ENCODE measurements around the gene FSHR. TPM values are rescaled to one million over a fixed set of nuclear protein-coding genes. Genes with fewer than 3 reads are reported as not detected.

Gene FSHR
- total RNA-seq, 1 experiment from 2014 or later = not detected

GRCh38 chr2:48954935-48955334 is 199.4 kb downstream of the FSHR start:
- Histone ChIP-seq H4K20me1 (ENCODE audit: low read length) (no peaks in the 10 kb centered on the region), H3K9me2 (replicated peaks; ENCODE audit: low read length) (no peaks in the 10 kb centered on the region), H3K79me2 (ENCODE audit: low read length) (no peaks in the 10 kb centered on the region), H2AFZ (ENCODE audit: low read length) (no peak overlapping the region), H3K36me3 (ENCODE audit: low read depth, low read length) (no peaks in the 10 kb centered on the region), H3F3A (ENCODE audit: low read length, unreplicated experiment) (no peaks in the 10 kb centered on the region), H3K4me2 (ENCODE audit: low read length) (no peak overlapping the region), H3K27me3 (ENCODE audit: low read length) (no peaks in the 10 kb centered on the region), H3K9ac (ENCODE audit: low read length) (no peak overlapping the region), H3K4me1 (ENCODE audit: insufficient read depth, low read length) (no peaks in the 10 kb centered on the region), H3K9me3 (ENCODE audit: low read length) (no peaks in the 10 kb centered on the region), H3K27ac (ENCODE audit: low read length) (no peak overlapping the region), H3K4me3 (ENCODE audit: low read length) (no peak overlapping the region)
- intact Hi-C loops (cut with micrococcal nuclease) = no loop called here
- TF ChIP-seq EZH2phosphoT487 (IDR thresholded peaks at IDR 0.05; ENCODE audit: borderline replicate concordance, low read length) (no peak), EZH2 (IDR thresholded peaks at IDR 0.05; ENCODE audit: low read length, unreplicated experiment) (no peak)
- TF ChIP-seq, protein P1, sequence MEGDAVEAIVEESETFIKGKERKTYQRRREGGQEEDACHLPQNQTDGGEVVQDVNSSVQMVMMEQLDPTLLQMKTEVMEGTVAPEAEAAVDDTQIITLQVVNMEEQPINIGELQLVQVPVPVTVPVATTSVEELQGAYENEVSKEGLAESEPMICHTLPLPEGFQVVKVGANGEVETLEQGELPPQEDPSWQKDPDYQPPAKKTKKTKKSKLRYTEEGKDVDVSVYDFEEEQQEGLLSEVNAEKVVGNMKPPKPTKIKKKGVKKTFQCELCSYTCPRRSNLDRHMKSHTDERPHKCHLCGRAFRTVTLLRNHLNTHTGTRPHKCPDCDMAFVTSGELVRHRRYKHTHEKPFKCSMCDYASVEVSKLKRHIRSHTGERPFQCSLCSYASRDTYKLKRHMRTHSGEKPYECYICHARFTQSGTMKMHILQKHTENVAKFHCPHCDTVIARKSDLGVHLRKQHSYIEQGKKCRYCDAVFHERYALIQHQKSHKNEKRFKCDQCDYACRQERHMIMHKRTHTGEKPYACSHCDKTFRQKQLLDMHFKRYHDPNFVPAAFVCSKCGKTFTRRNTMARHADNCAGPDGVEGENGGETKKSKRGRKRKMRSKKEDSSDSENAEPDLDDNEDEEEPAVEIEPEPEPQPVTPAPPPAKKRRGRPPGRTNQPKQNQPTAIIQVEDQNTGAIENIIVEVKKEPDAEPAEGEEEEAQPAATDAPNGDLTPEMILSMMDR (conservative IDR thresholded peaks at IDR 0.05; ENCODE audit: low read depth, low read length) = no peak
- DNase-seq (no peak), ATAC-seq (no peak)
- ChIA-PET CTCF (no interaction called here), POLR2A (ENCODE audit: unreplicated experiment) (no interaction called here)
- no TSS peak for BruUV-seq (replicated peaks)

GRCh38 chr2:48954311-48954710 is 200.0 kb downstream of the FSHR start:
- Histone ChIP-seq H3K9me3 (ENCODE audit: low read length) (no peaks in the 10 kb centered on the region), H3K4me2 (ENCODE audit: low read length) (no peak overlapping the region), H3K27me3 (ENCODE audit: low read length) (no peaks in the 10 kb centered on the region), H4K20me1 (ENCODE audit: low read length) (no peaks in the 10 kb centered on the region), H3K36me3 (ENCODE audit: low read depth, low read length) (no peaks in the 10 kb centered on the region), H3F3A (ENCODE audit: low read length, unreplicated experiment) (no peaks in the 10 kb centered on the region), H3K9me2 (replicated peaks; ENCODE audit: low read length) (no peaks in the 10 kb centered on the region), H3K79me2 (ENCODE audit: low read length) (no peaks in the 10 kb centered on the region), H3K4me1 (ENCODE audit: insufficient read depth, low read length) (no peaks in the 10 kb centered on the region), H3K4me3 (ENCODE audit: low read length) (no peak overlapping the region), H3K9ac (ENCODE audit: low read length) (no peak overlapping the region), H3K27ac (ENCODE audit: low read length) (no peak overlapping the region), H2AFZ (ENCODE audit: low read length) (no peak overlapping the region)
- ChIA-PET CTCF (no interaction called here), POLR2A (ENCODE audit: unreplicated experiment) (no interaction called here)
- no TSS peak for BruUV-seq (replicated peaks)
- DNase-seq (no peak), ATAC-seq (no peak)
- intact Hi-C loops (cut with micrococcal nuclease) = no loop called here
- TF ChIP-seq EZH2 (IDR thresholded peaks at IDR 0.05; ENCODE audit: low read length, unreplicated experiment) = no peak
- no peak for TF ChIP-seq EZH2phosphoT487 (IDR thresholded peaks at IDR 0.05; ENCODE audit: borderline replicate concordance, low read length)
- TF ChIP-seq, protein P1 (conservative IDR thresholded peaks at IDR 0.05; ENCODE audit: low read depth, low read length) = no peak

- Histone ChIP-seq H3K9ac (ENCODE audit: low read length) (no peak overlapping the region), H3K79me2 (ENCODE audit: low read length) (no peaks in the 10 kb centered on the region), H3K4me2 (ENCODE audit: low read length) (no peak overlapping the region), H3K27me3 (ENCODE audit: low read length) (no peaks in the 10 kb centered on the region), H3K4me3 (ENCODE audit: low read length) (no peak overlapping the region), H3K9me2 (replicated peaks; ENCODE audit: low read length) (no peaks in the 10 kb centered on the region), H3F3A (ENCODE audit: low read length, unreplicated experiment) (no peaks in the 10 kb centered on the region), H3K9me3 (ENCODE audit: low read length) (no peaks in the 10 kb centered on the region), H3K4me1 (ENCODE audit: insufficient read depth, low read length) (no peaks in the 10 kb centered on the region), H4K20me1 (ENCODE audit: low read length) (no peaks in the 10 kb centered on the region), H2AFZ (ENCODE audit: low read length) (no peak overlapping the region), H3K27ac (ENCODE audit: low read length) (no peak overlapping the region), H3K36me3 (ENCODE audit: low read depth, low read length) (no peaks in the 10 kb centered on the region)
- no peak for ATAC-seq
- TF ChIP-seq, protein P1 (conservative IDR thresholded peaks at IDR 0.05; ENCODE audit: low read depth, low read length) = no peak
- TF ChIP-seq EZH2 (IDR thresholded peaks at IDR 0.05; ENCODE audit: low read length, unreplicated experiment) = no peak
- no peak for TF ChIP-seq EZH2phosphoT487 (IDR thresholded peaks at IDR 0.05; ENCODE audit: borderline replicate concordance, low read length)
- ChIA-PET CTCF (no interaction called here), POLR2A (ENCODE audit: unreplicated experiment) (no interaction called here)
- no TSS peak for BruUV-seq (replicated peaks)
- intact Hi-C loops (cut with micrococcal nuclease) = no loop called here
- no peak for DNase-seq
Measured at GRCh38 chr2:48952614-48953013, 201.7 kb downstream of the FSHR start.

Measured in PC-3 (cell line).